ENCODE data around the gene ZNF385A. TPM values are rescaled to one million over a fixed set of nuclear protein-coding genes. Genes with fewer than 3 reads are reported as not detected.

Gene ZNF385A
- total and polyA plus RNA-seq, 9 of the 15 experiments (the other 6 are each of a cell fraction or from before 2014, with no cell fraction given): 1.0 to 111 (median 7.7) TPM

DNA sequence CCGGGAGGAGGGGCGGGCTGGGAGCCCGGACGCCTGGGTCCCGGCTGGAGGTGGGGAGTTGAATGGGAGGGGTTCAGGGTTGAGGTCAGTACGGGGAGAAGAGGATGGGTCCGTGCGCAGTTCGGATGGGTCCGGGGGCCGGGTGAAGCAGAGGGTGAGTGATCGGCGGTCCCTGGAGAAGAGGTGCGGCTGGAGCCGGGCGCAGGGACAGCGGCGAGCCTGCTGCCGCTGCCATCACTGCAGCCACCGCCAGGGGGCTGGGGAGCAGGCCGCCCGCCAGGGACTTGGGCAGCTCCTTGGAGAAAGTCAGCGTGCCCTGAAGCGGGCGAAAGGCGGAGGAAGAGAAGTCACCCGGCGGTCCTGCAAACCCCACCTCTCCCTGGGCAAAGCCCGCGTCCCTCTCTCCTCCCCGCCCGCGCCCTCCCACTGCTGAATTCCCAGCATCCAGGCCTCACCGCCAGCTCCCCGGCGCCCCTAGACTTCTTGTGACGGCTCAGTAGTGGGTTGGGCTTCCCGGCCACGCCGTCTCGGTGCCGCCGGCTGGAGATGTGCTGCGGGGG lies 14.3 kb downstream of the ZNF385A start (continued):
- peak; percentile 72 for TF ChIP-seq XRCC5 (IDR thresholded peaks at IDR 0.05; ENCODE audit: low read depth, low read length)
- TF ChIP-seq, protein P1, sequence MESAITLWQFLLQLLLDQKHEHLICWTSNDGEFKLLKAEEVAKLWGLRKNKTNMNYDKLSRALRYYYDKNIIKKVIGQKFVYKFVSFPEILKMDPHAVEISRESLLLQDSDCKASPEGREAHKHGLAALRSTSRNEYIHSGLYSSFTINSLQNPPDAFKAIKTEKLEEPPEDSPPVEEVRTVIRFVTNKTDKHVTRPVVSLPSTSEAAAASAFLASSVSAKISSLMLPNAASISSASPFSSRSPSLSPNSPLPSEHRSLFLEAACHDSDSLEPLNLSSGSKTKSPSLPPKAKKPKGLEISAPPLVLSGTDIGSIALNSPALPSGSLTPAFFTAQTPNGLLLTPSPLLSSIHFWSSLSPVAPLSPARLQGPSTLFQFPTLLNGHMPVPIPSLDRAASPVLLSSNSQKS (CRISPR knock-in tag; IDR thresholded peaks at IDR 0.05): no peak
- TF ChIP-seq, protein P2, sequence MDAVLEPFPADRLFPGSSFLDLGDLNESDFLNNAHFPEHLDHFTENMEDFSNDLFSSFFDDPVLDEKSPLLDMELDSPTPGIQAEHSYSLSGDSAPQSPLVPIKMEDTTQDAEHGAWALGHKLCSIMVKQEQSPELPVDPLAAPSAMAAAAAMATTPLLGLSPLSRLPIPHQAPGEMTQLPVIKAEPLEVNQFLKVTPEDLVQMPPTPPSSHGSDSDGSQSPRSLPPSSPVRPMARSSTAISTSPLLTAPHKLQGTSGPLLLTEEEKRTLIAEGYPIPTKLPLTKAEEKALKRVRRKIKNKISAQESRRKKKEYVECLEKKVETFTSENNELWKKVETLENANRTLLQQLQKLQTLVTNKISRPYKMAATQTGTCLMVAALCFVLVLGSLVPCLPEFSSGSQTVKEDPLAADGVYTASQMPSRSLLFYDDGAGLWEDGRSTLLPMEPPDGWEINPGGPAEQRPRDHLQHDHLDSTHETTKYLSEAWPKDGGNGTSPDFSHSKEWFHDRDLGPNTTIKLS (IDR thresholded peaks at IDR 0.05; ENCODE audit: borderline replicate concordance, low read depth): no peak
- no peak for TF ChIP-seq CBFB (CRISPR knock-in tag; IDR thresholded peaks at IDR 0.05)
- no peak for TF ChIP-seq XRCC3 (IDR thresholded peaks at IDR 0.05)
- peak; percentile 86 for TF ChIP-seq PCBP1 (IDR thresholded peaks at IDR 0.05; ENCODE audit: low read depth, low read length, poor library complexity, severe bottlenecking)
- TF ChIP-seq CBFA2T2 (conservative IDR thresholded peaks at IDR 0.05): no peak
- no peak for TF ChIP-seq LEF1 (IDR thresholded peaks at IDR 0.05)
- no peak for TF ChIP-seq MEF2D (tag; conservative IDR thresholded peaks at IDR 0.05; ENCODE audit: low read depth)
- TF ChIP-seq MAFF (IDR thresholded peaks at IDR 0.05; ENCODE audit: low read length): no peak
- no peak for TF ChIP-seq ZFP36 (IDR thresholded peaks at IDR 0.05; ENCODE audit: low read depth, low read length, partially characterized antibody)
- TF ChIP-seq HMGN3 (IDR thresholded peaks at IDR 0.05; ENCODE audit: borderline replicate concordance, extremely low read depth, insufficient read length, low read depth, low read length): peak; percentile 51
- no peak for TF ChIP-seq EZH2 (IDR thresholded peaks at IDR 0.05; ENCODE audit: borderline replicate concordance, low read depth, low read length)
- TF ChIP-seq ZNF197 (CRISPR knock-in tag; IDR thresholded peaks at IDR 0.05; ENCODE audit: low read depth): no peak
- peak; percentile 99 for TF ChIP-seq GATAD2A (IDR thresholded peaks at IDR 0.05)
- TF ChIP-seq SREBF2 (CRISPR knock-in tag; IDR thresholded peaks at IDR 0.05): no peak
- no peak for TF ChIP-seq C11orf30 (IDR thresholded peaks at IDR 0.05; ENCODE audit: low read depth)
- no peak for TF ChIP-seq ASH1L (IDR thresholded peaks at IDR 0.05; ENCODE audit: borderline replicate concordance, low read depth, partially characterized antibody)
- TF ChIP-seq ZNF436 (CRISPR knock-in tag; IDR thresholded peaks at IDR 0.05): no peak
- TF ChIP-seq, protein P3, sequence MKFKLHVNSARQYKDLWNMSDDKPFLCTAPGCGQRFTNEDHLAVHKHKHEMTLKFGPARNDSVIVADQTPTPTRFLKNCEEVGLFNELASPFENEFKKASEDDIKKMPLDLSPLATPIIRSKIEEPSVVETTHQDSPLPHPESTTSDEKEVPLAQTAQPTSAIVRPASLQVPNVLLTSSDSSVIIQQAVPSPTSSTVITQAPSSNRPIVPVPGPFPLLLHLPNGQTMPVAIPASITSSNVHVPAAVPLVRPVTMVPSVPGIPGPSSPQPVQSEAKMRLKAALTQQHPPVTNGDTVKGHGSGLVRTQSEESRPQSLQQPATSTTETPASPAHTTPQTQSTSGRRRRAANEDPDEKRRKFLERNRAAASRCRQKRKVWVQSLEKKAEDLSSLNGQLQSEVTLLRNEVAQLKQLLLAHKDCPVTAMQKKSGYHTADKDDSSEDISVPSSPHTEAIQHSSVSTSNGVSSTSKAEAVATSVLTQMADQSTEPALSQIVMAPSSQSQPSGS (CRISPR knock-in tag; IDR thresholded peaks at IDR 0.05): no peak
- no peak for TF ChIP-seq E2F3 (CRISPR knock-in tag; IDR thresholded peaks at IDR 0.05)
- TF ChIP-seq SAFB2 (IDR thresholded peaks at IDR 0.05; ENCODE audit: borderline replicate concordance, low read depth, low read length, severe bottlenecking): no peak
- TF ChIP-seq NRF1 (conservative IDR thresholded peaks at IDR 0.05 in 1 of 2, IDR thresholded peaks at IDR 0.05 in 1 of 2): 0 out of 4 replicates have a peak, but pooled peaks of 1 of the 2 experiments have one; percentile 31
- TF ChIP-seq GATAD2B (IDR thresholded peaks at IDR 0.05; ENCODE audit: borderline replicate concordance): peak; percentile 83
- TF ChIP-seq, protein P4, sequence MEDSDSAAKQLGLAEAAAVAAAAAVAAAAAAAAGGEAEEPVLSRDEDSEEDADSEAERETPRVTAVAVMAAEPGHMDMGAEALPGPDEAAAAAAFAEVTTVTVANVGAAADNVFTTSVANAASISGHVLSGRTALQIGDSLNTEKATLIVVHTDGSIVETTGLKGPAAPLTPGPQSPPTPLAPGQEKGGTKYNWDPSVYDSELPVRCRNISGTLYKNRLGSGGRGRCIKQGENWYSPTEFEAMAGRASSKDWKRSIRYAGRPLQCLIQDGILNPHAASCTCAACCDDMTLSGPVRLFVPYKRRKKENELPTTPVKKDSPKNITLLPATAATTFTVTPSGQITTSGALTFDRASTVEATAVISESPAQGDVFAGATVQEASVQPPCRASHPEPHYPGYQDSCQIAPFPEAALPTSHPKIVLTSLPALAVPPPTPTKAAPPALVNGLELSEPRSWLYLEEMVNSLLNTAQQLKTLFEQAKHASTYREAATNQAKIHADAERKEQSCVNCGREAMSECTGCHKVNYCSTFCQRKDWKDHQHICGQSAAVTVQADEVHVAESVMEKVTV (CRISPR knock-in tag; IDR thresholded peaks at IDR 0.05): peak; percentile 31; the same call in 1 of the 2 replicates
